ENCODE results near the gene ATG9A.
"Not testable (repeated sequence)": the region's sequence is repeated elsewhere in the genome, so short reads cannot be mapped to it uniquely, and the experiment has no call there.

ATG9A gene, protein sequence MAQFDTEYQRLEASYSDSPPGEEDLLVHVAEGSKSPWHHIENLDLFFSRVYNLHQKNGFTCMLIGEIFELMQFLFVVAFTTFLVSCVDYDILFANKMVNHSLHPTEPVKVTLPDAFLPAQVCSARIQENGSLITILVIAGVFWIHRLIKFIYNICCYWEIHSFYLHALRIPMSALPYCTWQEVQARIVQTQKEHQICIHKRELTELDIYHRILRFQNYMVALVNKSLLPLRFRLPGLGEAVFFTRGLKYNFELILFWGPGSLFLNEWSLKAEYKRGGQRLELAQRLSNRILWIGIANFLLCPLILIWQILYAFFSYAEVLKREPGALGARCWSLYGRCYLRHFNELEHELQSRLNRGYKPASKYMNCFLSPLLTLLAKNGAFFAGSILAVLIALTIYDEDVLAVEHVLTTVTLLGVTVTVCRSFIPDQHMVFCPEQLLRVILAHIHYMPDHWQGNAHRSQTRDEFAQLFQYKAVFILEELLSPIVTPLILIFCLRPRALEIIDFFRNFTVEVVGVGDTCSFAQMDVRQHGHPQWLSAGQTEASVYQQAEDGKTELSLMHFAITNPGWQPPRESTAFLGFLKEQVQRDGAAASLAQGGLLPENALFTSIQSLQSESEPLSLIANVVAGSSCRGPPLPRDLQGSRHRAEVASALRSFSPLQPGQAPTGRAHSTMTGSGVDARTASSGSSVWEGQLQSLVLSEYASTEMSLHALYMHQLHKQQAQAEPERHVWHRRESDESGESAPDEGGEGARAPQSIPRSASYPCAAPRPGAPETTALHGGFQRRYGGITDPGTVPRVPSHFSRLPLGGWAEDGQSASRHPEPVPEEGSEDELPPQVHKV

DNA sequence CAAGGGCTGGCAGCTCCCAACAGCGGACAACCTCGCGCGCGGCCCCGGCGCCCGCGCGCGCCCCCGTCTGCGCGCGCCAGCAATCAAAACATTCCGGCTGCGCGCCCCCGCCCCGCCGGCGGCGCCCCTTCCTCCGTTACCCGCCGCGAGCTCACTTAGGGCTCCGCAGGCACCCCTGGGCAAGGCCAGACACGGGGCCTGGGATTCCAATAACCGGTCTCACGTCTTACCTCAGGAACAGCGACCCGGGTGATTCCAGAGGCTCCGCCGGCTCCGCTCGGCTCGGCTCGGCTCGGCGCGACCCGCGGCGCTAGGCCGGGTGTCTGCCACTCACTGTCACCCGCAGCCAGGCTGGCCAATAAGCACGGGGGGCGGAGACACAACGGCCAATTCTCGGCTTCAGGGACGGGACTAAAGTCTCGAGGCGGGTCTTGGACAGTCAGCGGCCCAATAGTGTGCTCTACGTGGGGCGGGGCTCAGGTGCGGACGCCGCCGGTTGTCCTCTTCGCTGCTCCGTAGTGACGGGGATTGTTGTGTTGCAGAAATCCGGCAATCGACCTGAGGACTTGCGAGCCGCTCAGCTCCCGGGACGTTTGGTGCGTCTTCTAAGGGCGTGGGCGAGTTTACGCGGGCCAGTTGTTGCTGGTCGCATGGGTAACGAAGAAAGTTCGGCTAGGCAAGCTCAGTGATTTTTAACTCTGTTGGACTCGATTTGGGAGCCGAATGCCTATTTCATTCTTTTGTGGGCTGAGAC is at the start of gene ATG9A, which contains the start of gene ANKZF1:
TSS of gene ATG9A (minus strand) at position 332 of the 754 bp plus-strand sequence. CDS start 1,612 bp downstream, outside the sequence.
TSS of gene ANKZF1 (plus strand) at position 502 of the 754 bp plus-strand sequence. CDS start 452 bp downstream, outside the sequence.
- DNase-seq, result peak; percentile 94

DNA sequence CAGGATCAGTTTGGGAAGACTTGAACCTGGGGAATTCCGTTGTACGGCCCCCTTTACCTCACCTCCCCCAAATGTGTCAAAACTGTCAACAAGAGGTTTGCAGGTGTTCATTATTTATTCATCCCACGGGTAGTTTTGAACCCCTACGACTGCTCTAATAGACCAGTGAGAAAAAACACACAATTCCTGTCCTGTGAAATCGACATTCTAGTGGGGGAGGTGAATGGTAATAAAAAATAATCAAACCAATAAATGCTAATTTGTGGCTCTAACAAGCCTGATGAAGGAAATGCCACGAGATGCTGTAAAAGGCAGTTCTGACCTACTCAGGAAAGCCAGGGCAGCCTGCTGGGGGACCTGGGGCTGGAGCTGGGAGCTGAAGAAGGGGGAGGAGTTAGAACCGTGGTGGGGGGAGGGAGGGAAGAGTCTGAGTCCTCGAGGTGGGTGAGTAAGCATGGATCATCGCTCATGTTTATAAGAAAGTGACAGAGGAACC is 49.3 kb upstream of the ATG9A start:
- DNase-seq, result no peak

DNA sequence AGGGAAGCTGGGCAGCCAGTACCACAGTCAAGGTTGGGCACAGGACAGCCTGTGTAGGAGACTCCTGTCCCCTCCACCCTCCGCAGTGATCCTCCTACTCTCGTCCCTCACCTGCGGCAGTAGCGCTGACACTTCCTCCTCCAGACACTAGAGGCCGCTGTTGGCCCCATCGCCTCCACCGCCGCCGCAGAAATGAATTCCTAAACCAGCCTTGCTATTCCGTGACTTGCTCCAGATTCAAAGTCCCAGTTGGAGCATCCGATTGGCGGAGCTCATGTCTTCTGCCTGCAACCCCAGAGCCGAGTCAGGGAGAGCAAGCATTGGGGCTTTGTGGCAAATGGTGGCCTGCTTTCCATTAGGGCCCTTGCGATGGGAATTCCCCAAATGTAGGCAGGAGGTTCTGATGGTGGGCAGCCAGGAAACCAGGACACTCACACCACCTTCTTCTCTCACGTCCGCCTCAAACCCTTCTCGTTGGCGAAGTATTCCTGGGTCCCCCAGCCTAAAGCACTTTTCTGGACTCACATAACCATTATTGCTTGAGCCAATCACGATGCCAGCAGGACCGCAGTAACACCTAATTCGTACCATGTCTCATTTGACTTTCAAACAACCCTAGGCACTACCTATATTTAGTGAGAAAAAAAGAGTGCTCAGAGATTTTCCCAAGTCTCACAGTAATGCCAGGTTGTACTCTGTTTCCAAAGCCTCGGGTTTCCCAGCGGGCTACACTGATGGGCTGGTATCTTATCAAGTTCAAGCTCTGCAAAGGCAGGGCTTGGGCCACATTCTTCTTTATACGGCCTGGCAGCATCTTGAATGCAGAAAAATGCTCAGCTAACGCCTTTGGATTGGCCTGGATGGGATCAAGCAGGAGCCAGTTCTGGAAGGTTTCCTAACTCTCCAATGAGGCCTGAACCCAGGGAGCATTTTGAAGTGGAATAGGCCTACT is 48.5 kb upstream of the ATG9A start:
- peak; percentile 57 for DNase-seq

- no peak for DNase-seq
Observed at GRCh38 chr2:219274361-219274921, 45.0 kb upstream of the ATG9A start.

GRCh38 chr2:219273937-219274336 is 44.5 kb upstream of the ATG9A start:
- DNase-seq, result no peak

DNA sequence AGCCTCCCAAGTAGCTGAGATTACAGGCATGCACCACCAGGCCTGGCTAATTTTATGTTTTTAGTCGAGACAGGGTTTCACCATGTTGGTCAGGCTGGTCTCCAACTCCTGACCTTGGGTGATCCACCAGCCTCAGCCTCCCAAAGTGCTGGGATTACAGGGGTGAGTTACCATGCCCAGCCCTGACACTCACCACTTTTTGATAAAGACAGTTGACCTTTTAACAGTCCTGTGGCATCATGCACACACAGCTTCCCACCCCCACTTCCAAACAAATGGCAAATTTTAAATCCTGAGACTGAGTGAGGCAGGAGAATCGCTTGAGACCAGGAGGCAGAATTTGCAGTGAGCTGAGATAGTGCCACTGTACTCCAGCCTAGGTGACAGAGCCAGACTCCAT is 43.6 kb upstream of the ATG9A start:
- no peak for DNase-seq

DNA sequence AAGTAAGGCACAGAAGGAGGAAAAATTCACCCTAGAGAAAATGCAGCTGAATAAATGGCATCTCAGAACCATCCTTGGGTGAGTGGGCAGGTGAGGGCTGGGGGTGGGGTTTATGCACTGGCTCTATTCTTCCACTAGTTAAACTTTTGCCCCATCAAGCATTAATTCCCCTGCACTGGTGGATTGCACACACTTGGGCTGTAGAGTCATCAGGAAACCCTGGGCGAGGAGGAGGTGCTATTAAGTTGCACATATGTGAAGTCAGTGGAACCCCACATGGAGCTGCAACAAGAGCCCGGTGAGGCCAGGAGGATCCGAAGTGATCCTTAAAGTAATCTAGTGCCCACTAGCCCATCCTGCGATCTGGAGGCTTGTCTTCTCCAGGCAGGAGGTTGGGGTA is 42.9 kb upstream of the ATG9A start:
- no peak for DNase-seq

DNA sequence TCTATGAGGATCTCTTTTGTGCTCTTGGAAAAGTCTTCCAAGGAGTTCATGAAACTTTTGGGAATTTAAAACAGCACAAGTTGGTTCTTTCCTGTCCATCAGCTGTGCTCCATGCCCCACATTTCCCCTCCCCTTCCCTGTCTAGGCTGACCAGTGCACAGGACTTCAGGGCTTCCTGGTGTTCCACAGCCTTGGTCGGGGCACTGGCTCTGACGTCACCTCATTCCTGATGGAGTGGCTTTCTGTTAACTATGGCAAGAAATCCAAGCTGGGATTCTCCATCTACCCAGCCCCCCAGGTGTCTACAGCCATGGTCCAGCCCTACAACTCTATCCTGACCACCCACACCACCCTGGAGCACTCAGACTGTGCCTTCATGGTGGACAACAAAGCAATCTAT is 41.6 kb upstream of the ATG9A start:
- DNase-seq, result no peak

DNA sequence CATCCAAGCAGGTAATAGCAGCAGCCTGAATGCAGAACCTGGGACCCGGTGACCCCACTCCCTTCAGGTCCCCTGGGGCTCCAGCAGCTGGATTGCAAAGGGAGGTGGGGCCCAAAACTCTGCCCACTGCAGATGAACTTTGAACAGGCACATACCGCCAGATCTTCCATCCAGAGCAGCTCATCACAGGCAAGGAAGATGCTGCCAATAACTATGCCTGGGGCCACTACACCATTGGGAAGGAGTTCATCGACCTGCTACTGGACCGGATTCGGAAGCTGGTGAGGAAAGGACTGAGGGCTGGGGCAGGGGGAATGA is 40.6 kb upstream of the ATG9A start:
- DNase-seq, result no peak

DNA sequence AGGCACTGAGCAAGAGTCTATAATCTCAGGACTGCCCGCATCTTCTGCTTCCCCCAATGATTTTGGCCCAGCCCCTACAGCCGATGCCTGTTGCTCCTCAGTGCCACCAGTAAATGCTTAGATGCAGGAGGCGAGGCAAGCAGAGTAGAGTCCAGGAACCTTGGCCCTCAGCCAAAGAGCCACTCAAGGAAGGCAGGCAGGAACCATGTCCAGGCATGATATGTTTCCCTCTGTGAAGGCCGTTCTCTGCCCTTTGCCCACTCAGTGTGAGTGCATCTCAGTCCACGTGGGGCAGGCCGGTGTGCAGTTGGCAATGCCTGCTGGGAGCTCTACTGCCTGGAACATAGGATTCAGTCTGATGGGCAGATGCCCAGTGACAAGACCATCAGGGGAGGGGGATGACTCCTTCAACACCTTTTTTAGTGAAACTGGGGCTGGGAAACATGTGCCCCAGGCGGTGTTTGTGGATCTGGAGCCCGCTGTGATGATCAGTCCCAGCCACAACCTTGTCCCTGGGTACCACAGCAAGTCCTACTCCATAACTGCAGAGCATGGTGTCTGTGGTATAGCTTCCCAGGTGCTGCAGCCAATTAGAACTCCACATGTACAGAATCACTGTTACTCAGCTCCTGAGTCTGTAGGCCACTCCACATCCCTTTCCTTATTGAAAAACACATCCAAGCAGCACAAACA is 40.1 kb upstream of the ATG9A start:
- peak; percentile 68 for DNase-seq

GRCh38 chr2:219268294-219268693 is 38.9 kb upstream of the ATG9A start:
- DNase-seq, result no peak

DNA sequence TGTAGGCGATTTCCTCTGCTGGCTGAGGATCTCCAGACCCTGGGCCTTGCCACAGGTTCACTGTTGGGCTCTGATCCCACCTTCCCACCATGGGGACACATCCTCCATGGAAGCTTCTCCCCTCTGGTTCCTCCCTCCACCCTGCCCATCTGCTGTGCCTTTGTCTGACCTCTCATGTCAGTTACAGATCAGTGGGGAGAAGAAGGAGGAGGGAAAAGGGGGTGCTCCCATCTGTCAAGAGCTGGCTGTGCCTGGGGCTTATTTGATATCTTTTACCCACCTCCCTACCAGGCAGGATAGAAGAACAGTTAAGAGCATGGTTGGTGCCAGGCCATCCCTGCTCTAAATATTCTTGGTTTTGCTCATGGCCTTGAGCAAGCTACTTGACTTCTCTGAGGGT is 37.5 kb upstream of the ATG9A start:
- no peak for DNase-seq

GRCh38 chr2:219266232-219266631 is 36.8 kb upstream of the ATG9A start:
- DNase-seq, result no peak

- DNase-seq, result no peak
Observed at GRCh38 chr2:219261024-219261855, 31.8 kb upstream of the ATG9A start.

DNA sequence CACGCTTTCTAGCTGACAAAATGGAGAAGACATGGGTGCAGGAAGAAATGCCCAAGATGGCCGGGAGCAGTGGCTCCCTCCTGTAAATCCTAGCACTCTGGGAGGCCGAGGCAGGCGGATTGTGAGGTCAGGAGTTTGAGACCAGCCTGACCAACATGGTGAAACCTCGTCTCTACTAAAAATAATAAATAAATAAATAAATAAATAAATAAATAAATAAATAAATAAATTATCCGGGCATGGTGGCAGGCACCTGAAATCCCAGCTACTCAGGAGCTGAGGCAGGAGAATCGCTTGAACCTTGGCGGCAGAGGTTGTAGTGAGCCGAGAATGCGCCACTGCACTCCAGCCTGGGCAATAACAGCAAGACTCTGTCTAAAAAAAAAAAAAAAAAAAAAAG is 29.5 kb upstream of the ATG9A start:
- DNase-seq, result not testable (repeated sequence)

GRCh38 chr2:219254590-219255201 is 25.3 kb upstream of the ATG9A start:
- DNase-seq, result no peak

DNA sequence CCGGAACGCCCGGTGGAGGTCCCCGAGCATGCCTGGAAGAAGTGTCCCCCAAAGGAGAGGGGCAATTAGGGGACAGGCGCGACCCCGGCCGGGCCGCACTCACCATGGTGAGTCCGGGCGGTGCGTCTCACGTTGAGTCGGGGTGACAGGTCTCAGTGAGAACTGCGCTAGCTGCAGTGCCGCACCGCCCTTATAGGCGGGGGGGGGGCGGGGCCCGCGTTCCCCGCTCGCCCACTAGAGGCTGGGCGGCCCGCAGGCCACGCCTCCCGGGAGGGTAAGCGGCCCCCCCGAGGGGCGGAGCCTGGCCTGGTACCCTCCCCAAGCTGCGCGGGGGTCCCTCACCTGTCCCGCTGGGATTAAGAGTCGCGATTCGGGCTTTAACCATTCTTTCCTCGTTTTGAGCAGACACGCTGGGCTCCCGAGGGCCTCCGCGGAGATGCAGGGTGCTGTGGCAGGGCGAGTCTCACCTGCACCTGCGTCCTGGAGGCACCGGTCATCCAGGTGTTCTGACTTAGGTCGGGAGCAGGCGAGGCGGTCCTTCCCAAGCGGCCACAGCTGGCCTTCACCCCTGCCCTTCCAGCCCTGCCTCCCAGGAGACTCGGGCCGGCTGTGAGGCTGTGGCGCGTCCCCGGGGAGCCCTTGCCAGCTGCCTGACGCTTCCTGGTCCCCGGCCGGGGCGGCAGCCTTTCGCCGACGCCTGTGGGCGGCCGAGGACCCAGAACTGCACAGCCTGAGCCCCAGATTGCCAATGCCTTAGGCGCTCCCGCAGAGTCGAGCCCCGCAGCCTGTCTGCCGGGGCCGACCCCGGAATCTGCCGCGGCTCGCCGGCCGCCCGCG is 24.5 kb upstream of the ATG9A start, which contains the start of gene TUBA4A:
TSS of gene TUBA4A (minus strand) at position 166 of the 837 bp plus-strand sequence. CDS start at position 106, 60 bp downstream.
- DNase-seq, result peak; percentile 55

Measured in NCI-H1105 (cell line).